ENCODE results near the gene MTOR. TPM values are rescaled to one million over a fixed set of nuclear protein-coding genes. Genes with fewer than 3 reads are reported as not detected.
A peak's percentile ranks its signal among the peaks of the same experiment; 100 is the strongest.

Gene MTOR
- total and polyA plus RNA-seq, 10 of the 15 experiments (the other 5 are each of a cell fraction or from before 2014, with no cell fraction given), result 6.6 to 41.8 (median 29.8) TPM

DNA sequence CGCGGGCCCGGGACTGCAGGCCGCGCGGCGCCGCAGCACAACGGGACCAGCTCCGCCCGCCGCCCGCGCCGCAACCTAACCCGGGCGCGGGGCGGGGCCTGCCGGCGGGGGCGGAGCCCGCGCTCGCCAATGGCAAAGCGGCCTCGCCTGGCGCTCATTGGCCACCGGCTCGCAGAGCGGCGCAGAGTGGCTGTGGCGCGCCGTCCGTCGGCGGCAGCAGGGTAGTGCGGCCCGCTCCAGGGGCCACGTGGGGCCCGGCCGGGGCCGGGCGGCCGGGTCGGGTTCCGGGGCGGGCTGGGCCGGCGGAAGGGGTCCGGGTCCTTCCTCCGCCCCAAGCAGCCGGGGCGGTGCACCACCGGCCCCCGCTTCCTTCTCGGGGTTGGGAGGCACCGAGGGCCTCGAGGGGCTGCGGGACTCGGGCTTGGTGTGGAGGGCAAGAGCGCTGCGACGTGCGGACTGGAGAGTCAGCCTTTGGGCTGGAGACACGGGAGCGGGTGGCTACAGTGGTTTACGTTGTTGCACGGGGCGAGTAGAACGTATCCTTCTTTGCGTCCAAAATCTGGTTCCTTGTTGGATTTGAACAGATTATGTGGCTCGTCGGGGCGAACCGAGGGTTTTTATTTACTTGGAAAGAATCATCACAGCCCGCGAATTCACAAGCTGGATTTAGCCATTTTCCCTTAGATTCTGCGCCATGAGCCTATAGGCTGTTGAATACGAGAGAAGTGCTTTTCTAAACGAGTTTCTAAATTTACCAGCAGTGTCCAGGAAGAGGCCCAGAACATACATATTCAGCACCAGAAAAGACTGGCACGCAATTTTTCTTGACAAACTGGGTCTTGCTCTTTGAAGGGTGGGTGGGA lies 202.2 kb downstream of the MTOR start, which contains the start of gene SRM (continued):
- TF ChIP-seq, protein P1, sequence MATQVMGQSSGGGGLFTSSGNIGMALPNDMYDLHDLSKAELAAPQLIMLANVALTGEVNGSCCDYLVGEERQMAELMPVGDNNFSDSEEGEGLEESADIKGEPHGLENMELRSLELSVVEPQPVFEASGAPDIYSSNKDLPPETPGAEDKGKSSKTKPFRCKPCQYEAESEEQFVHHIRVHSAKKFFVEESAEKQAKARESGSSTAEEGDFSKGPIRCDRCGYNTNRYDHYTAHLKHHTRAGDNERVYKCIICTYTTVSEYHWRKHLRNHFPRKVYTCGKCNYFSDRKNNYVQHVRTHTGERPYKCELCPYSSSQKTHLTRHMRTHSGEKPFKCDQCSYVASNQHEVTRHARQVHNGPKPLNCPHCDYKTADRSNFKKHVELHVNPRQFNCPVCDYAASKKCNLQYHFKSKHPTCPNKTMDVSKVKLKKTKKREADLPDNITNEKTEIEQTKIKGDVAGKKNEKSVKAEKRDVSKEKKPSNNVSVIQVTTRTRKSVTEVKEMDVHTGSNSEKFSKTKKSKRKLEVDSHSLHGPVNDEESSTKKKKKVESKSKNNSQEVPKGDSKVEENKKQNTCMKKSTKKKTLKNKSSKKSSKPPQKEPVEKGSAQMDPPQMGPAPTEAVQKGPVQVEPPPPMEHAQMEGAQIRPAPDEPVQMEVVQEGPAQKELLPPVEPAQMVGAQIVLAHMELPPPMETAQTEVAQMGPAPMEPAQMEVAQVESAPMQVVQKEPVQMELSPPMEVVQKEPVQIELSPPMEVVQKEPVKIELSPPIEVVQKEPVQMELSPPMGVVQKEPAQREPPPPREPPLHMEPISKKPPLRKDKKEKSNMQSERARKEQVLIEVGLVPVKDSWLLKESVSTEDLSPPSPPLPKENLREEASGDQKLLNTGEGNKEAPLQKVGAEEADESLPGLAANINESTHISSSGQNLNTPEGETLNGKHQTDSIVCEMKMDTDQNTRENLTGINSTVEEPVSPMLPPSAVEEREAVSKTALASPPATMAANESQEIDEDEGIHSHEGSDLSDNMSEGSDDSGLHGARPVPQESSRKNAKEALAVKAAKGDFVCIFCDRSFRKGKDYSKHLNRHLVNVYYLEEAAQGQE (IDR thresholded peaks at IDR 0.05; ENCODE audit: low read depth, low read length), result no peak
- TF ChIP-seq JUNB (IDR thresholded peaks at IDR 0.05) (no peak), RB1 (IDR thresholded peaks at IDR 0.05; ENCODE audit: borderline replicate concordance) (0 out of 2 replicates have a peak, but pooled peaks have one; percentile 24), ASH2L (IDR thresholded peaks at IDR 0.05; ENCODE audit: borderline replicate concordance, low read depth) (no peak), FOXK2 (IDR thresholded peaks at IDR 0.05) (no peak), NR2C2 (IDR thresholded peaks at IDR 0.05; ENCODE audit: borderline replicate concordance, control insufficient read depth, insufficient read length, low read depth) (no peak), KAT2A (conservative IDR thresholded peaks at IDR 0.05; ENCODE audit: control insufficient read depth, low read depth, low read length) (no peak), NFXL1 (IDR thresholded peaks at IDR 0.05; ENCODE audit: borderline replicate concordance) (no peak), NR2C1 (IDR thresholded peaks at IDR 0.05) (peak; percentile 66), SMAD5 (IDR thresholded peaks at IDR 0.05; ENCODE audit: low read depth) (no peak), POLR2A (IDR thresholded peaks at IDR 0.05; ENCODE audit: low read depth, low read length) (peak; percentile 82), DPF2 (IDR thresholded peaks at IDR 0.05) (peak; percentile 32; the same call in 1 of the 2 replicates), SMAD1 (IDR thresholded peaks at IDR 0.05; ENCODE audit: low read depth, partially characterized antibody) (no peak), PML (IDR thresholded peaks at IDR 0.05; ENCODE audit: low read length) (0 out of 2 replicates have a peak, but pooled peaks have one; percentile 54), SMC3 (IDR thresholded peaks at IDR 0.05; ENCODE audit: borderline replicate concordance, low read length) (no peak), YY1 (IDR thresholded peaks at IDR 0.05; ENCODE audit: low read depth, low read length) (peak; percentile 23), GABPA (IDR thresholded peaks at IDR 0.05; ENCODE audit: low read depth) (peak; percentile 73), CBFB (IDR thresholded peaks at IDR 0.05; ENCODE audit: low read depth) (no peak), TCF3 (IDR thresholded peaks at IDR 0.05; ENCODE audit: borderline replicate concordance, insufficient read depth, low read depth, low read length) (no peak), RAD51 (IDR thresholded peaks at IDR 0.05) (no peak)
- TF ChIP-seq, protein P2, sequence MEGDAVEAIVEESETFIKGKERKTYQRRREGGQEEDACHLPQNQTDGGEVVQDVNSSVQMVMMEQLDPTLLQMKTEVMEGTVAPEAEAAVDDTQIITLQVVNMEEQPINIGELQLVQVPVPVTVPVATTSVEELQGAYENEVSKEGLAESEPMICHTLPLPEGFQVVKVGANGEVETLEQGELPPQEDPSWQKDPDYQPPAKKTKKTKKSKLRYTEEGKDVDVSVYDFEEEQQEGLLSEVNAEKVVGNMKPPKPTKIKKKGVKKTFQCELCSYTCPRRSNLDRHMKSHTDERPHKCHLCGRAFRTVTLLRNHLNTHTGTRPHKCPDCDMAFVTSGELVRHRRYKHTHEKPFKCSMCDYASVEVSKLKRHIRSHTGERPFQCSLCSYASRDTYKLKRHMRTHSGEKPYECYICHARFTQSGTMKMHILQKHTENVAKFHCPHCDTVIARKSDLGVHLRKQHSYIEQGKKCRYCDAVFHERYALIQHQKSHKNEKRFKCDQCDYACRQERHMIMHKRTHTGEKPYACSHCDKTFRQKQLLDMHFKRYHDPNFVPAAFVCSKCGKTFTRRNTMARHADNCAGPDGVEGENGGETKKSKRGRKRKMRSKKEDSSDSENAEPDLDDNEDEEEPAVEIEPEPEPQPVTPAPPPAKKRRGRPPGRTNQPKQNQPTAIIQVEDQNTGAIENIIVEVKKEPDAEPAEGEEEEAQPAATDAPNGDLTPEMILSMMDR (IDR thresholded peaks at IDR 0.05 in 2 of 3, conservative IDR thresholded peaks at IDR 0.05 in 1 of 3; ENCODE audit: control insufficient read depth in 2 of 3, extremely low read depth in 1 of 3, insufficient read depth in 1 of 3, low read depth in 3 of 3, low read length in 3 of 3), result peak in 2 of 3 experiments; percentile 13 to 41; a peak in 1 of 6 replicates
- TF ChIP-seq, protein P3, sequence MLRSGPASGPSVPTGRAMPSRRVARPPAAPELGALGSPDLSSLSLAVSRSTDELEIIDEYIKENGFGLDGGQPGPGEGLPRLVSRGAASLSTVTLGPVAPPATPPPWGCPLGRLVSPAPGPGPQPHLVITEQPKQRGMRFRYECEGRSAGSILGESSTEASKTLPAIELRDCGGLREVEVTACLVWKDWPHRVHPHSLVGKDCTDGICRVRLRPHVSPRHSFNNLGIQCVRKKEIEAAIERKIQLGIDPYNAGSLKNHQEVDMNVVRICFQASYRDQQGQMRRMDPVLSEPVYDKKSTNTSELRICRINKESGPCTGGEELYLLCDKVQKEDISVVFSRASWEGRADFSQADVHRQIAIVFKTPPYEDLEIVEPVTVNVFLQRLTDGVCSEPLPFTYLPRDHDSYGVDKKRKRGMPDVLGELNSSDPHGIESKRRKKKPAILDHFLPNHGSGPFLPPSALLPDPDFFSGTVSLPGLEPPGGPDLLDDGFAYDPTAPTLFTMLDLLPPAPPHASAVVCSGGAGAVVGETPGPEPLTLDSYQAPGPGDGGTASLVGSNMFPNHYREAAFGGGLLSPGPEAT (IDR thresholded peaks at IDR 0.05; ENCODE audit: low read depth), result no peak
- TF ChIP-seq, protein P4, sequence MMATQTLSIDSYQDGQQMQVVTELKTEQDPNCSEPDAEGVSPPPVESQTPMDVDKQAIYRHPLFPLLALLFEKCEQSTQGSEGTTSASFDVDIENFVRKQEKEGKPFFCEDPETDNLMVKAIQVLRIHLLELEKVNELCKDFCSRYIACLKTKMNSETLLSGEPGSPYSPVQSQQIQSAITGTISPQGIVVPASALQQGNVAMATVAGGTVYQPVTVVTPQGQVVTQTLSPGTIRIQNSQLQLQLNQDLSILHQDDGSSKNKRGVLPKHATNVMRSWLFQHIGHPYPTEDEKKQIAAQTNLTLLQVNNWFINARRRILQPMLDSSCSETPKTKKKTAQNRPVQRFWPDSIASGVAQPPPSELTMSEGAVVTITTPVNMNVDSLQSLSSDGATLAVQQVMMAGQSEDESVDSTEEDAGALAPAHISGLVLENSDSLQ (IDR thresholded peaks at IDR 0.05), result no peak
